Neural cell (in vitro differentiated cells): Measurements from ENCODE around the gene H2AZ2.

ENCODE experiments used
- EZH2 ChIP-seq: fragments of 200-600, 300-800 bp; shearing (Covaris generic), sonication (generic); IDR thresholded peaks from 2 replicates; pipeline ENCODE4 v1.6.1; 2014; ENCODE audit warnings: antibody characterized with exemption, low read length, borderline replicate concordance, mild to moderate bottlenecking; ENCODE audit not compliant: insufficient read depth, poor library complexity, severe bottlenecking
- RAD21 ChIP-seq: fragments of 450-650 bp; conservative IDR thresholded peaks from 2 replicates; pipeline ENCODE4 v1.6.1; 2014; ENCODE audit warnings: antibody characterized with exemption, mild to moderate bottlenecking, moderate library complexity

DNA sequence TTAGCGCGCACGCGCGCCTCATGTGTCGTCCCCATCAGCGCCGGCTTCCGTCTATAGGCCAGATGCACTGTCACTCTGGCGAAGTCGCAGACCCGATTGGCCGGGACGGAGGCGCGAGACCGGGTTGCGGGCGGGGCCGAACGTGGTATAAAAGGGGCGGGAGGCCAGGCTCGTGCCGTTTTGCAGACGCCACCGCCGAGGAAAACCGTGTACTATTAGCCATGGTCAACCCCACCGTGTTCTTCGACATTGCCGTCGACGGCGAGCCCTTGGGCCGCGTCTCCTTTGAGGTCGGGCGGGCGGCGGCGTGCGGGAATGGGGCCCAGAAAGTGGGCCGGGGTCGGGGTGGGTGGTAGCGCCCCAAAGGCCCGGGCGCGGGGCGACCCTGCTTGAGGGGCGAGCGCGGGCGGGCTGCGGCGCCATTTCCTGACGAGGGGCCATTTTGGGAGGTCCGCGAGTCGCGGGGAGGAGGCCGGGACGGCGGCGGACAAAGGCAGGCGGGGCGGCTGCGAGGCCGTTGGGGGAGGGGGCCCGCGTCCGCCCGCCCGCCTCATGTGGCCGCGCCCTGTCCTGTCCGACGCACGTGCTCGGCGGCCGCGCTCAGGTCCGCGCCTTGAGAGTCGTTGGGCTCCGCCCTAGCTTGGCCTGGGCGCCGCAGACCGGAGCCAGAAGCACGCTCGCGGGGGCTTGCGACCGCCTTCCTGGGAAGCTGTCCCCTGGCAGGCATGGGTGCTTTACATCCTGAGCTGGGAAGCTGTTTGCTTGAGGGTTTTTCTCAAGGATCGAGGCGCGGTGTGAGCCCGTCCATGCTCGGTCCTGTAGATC lies 51.2 kb downstream of the H2AZ2 start, which contains the start of gene PPIA:
- TF ChIP-seq EZH2 = no peak
- no peak for TF ChIP-seq RAD21
